ENCODE results near the gene POLA1. TPM values are rescaled to one million over a fixed set of nuclear protein-coding genes. Genes with fewer than 3 reads are reported as not detected.

The POLA1 gene, protein sequence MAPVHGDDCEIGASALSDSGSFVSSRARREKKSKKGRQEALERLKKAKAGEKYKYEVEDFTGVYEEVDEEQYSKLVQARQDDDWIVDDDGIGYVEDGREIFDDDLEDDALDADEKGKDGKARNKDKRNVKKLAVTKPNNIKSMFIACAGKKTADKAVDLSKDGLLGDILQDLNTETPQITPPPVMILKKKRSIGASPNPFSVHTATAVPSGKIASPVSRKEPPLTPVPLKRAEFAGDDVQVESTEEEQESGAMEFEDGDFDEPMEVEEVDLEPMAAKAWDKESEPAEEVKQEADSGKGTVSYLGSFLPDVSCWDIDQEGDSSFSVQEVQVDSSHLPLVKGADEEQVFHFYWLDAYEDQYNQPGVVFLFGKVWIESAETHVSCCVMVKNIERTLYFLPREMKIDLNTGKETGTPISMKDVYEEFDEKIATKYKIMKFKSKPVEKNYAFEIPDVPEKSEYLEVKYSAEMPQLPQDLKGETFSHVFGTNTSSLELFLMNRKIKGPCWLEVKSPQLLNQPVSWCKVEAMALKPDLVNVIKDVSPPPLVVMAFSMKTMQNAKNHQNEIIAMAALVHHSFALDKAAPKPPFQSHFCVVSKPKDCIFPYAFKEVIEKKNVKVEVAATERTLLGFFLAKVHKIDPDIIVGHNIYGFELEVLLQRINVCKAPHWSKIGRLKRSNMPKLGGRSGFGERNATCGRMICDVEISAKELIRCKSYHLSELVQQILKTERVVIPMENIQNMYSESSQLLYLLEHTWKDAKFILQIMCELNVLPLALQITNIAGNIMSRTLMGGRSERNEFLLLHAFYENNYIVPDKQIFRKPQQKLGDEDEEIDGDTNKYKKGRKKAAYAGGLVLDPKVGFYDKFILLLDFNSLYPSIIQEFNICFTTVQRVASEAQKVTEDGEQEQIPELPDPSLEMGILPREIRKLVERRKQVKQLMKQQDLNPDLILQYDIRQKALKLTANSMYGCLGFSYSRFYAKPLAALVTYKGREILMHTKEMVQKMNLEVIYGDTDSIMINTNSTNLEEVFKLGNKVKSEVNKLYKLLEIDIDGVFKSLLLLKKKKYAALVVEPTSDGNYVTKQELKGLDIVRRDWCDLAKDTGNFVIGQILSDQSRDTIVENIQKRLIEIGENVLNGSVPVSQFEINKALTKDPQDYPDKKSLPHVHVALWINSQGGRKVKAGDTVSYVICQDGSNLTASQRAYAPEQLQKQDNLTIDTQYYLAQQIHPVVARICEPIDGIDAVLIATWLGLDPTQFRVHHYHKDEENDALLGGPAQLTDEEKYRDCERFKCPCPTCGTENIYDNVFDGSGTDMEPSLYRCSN (N-terminal part only)
- 7.9 and 21.9 TPM in 2 replicates for total RNA-seq

DNA sequence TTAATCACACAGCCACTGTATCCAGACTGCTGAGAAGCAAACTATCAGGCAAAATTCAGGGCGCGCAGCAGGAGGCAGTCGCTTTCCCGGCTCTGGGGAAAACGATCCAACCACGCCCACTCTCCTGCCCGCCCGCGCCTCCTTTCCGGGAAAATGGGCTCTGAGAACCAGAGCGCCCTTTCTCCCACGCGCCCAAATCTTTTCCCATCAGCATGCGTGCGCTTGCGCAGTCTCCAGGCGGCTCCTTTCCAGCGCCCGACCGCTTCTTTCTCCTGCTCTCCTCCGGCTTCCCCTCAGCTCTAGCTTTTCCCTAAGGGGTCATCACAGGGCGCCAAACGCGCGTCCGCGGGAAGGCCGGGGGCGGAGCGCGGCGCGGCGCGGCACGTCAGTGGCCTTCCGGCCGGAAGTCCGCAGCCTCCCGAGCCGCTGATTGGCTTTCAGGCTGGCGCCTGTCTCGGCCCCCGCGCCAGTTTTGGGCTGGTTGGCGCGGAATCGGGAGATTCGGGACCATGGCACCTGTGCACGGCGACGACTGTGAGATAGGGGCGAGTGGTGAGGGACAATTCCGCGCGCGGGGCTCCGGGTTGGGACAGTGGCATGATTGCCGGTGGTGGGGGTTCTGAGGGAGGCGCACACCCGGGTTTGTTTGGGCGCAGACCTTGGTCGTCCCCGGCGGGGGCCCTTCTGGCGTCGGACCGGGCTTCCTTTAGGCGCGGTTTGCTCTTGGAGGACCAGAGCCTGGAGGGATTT lies at the start of gene POLA1:
POLA1 (plus strand) TSS at position 466 of the 750 bp plus-strand sequence; CDS start at position 510, 44 bp downstream.

DNA sequence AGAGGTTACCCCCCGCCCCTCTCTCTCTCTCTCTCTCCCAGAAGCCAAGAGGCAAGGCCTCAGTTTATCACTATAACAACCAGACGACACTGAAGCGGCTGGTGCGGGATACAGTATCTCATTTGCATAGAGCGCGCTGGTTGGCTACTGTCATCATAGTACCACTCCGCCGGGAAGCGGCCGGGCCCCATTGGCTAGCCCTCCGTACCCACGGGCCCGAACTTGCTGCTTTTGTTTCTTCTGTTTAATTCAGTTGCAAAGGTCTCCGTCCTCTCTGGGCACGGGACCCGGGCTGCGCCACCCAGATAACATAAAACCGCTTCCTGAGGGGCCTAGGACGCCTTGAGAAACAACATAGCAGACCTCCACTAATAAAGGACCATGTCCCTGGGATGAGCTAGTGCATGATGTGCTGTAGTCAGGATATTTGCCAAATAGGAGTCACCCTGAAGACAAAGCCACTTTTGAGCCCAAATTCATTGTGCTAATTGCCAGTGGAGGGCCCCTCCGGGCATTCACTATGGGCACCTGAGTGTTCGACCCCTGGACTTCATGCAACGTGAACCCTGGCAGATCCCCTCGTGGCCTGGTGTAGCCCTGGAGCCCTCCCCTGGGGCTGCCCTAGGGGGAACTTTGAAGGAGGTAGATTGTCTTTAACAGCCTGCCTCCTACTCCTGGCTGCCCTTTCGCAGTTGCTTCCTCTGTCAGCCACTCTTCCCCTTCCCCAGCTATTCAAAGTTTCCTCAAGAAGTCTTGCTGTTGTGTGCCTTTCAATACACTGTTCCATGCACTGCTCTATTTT lies 46.3 kb upstream of the POLA1 start, which contains the start of gene PCYT1B:
PCYT1B (minus strand) TSS at position 91 of the 802 bp plus-strand sequence. CDS start 242 bp downstream, outside the sequence.

DNA sequence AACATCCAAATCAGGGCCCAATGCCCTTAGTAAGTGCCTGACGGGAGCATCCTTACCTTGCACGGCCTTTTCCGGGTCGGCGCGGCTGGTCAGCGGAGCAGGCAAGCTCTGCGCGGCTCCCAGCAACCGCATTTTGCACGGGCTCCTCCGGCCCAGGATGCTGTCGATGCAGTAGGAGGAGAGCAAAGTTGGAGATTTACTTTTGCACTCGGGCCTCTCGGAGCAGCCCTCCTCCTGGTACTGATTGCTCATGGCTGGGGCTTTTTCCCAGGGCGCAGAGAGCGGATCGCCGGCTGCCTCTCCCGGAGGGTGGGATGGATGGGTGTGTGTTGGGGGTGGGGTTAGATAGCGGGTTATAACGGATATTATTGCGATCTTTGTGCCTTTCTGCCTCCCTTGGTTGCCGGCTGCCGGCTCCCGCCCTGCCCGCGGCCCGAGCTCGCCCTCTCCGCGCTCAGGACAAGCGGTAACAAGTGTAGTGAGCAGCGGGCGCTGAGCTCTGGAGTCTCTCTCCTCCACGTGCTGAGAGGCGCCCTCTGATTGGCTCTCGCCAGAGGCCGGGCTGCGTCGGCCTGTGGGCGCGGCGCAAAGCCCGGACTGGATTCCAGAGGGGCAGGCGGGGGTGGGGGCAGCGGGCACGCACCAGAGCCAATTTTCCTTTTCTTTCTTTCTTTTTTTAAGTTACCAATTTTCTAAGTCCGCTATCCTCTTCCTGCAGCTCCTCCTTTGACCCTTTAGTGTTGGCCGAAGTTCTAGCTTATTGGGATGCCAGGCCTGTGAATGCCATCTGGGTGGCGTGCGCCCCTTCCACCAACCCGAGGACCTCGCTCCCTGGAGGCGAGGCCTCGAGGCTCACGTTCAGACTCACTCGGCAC lies 322.0 kb downstream of the POLA1 start, which contains the start of gene ARX:
ARX (minus strand) TSS at position 480 of the 875 bp plus-strand sequence; CDS start at position 252, 228 bp downstream.

Other genes with a start within 250 kb of the POLA1 start
- gene PDK3, start 228.6 kb upstream of the POLA1 start, total RNA-seq: 10.9 and 24.0 TPM in 2 replicates
- under 0.01 TPM in 2 replicates for gene PCYT1B, start 46.6 kb upstream of the POLA1 start, total RNA-seq